HEK293 (cell line): ENCODE results near the gene DYNLL2.
"Not testable (repeated sequence)": the region's sequence is repeated elsewhere in the genome, so short reads cannot be mapped to it uniquely, and the experiment has no call there.

Experiments used
- CTCF ChIA-PET: fragments of 350-600 bp; formaldehyde crosslinking; extraction: SDS; loops from one replicate; lab custom pipeline; 2021; ENCODE audit warnings: antibody characterized with exemption; lab: Yijun Ruan, JAX
- POLR2A ChIA-PET: fragments of 300-600 bp; formaldehyde crosslinking; extraction: SDS; loops from one replicate; lab custom pipeline; 2020; ENCODE audit warnings: antibody characterized with exemption, inconsistent platforms; lab: Yijun Ruan, JAX
- H3K27ac ChIP-seq: fragments of 200-500 bp; sonication (Bioruptor generic); 2 replicates; pipeline ENCODE4 v1.5.1; 2014; ENCODE audit warnings: low read depth, low read length, control low read depth, inconsistent platforms; ENCODE audit errors: extremely low read depth
- H3K36me3 ChIP-seq, 2 experiments: fragments of 200-500 bp in 1 of 2; sonication (Bioruptor generic) in 1 of 2; 1 replicate in 1 of 2; 2 replicates in 1 of 2; pipeline ENCODE4 v1.5.1; 2014 to 2017; ENCODE audit warnings: inconsistent platforms in 2 of 2, low read length in 2 of 2; ENCODE audit not compliant: control insufficient read depth in 2 of 2, insufficient read depth in 1 of 2
- H3K4me1 ChIP-seq: fragments of 200-500 bp; sonication (Bioruptor generic); 2 replicates; pipeline ENCODE4 v1.5.1; 2014; ENCODE audit warnings: mild to moderate bottlenecking, low read length, inconsistent platforms; ENCODE audit not compliant: control insufficient read depth, insufficient read depth
- H3K4me3 ChIP-seq: 2 replicates; pipeline ENCODE4 v1.5.1; 2011; ENCODE audit warnings: low read depth, mild to moderate bottlenecking, control low read depth, low read length, moderate library complexity
- H3K9me3 ChIP-seq: fragments of 200-500 bp; sonication (Bioruptor generic); 2 replicates; pipeline ENCODE4 v1.5.1; 2014; ENCODE audit warnings: low read depth, low read length, inconsistent platforms; ENCODE audit not compliant: control insufficient read depth, insufficient read depth
- GFI1B ChIP-seq: fragments of 450-650 bp; formaldehyde crosslinking; IDR thresholded peaks from 2 replicates; pipeline ENCODE4 v1.5.1; 2016; ENCODE audit warnings: missing biosample characterization, missing genetic modification characterization
- REPIN1 ChIP-seq: fragments of 450-650 bp; formaldehyde crosslinking; IDR thresholded peaks from 2 replicates; pipeline ENCODE4 v1.5.1; 2017; ENCODE audit warnings: missing biosample characterization, missing genetic modification characterization, low read depth
- YY1 ChIP-seq: fragments of 450-650 bp; formaldehyde crosslinking; IDR thresholded peaks from 2 replicates; pipeline ENCODE4 v1.5.1; 2018; ENCODE audit warnings: missing biosample characterization, missing genetic modification characterization
- ZBTB6 ChIP-seq: fragments of 450-650 bp; formaldehyde crosslinking; IDR thresholded peaks from 2 replicates; pipeline ENCODE4 v1.5.1; 2017; ENCODE audit warnings: missing biosample characterization, missing genetic modification characterization
- ZNF155 ChIP-seq: fragments of 450-650 bp; formaldehyde crosslinking; IDR thresholded peaks from 2 replicates; pipeline ENCODE4 v1.5.1; 2016; ENCODE audit warnings: missing biosample characterization, missing genetic modification characterization
- ZNF184 ChIP-seq: fragments of 450-650 bp; IDR thresholded peaks from 2 replicates; pipeline ENCODE4 v1.5.1; 2018; ENCODE audit warnings: missing biosample characterization, mild to moderate bottlenecking, missing genetic modification characterization
- ZNF335 ChIP-seq: fragments of 450-650 bp; formaldehyde crosslinking; conservative IDR thresholded peaks from 2 replicates; pipeline ENCODE4 v1.5.1; 2016; ENCODE audit warnings: missing biosample characterization, missing genetic modification characterization
- ZNF354C ChIP-seq: fragments of 450-650 bp; formaldehyde crosslinking; IDR thresholded peaks from 2 replicates; pipeline ENCODE4 v1.5.1; 2016; ENCODE audit warnings: missing biosample characterization, missing genetic modification characterization, low read depth, borderline replicate concordance
- ZNF366 ChIP-seq: fragments of 450-650 bp; formaldehyde crosslinking; conservative IDR thresholded peaks from 2 replicates; pipeline ENCODE4 v1.5.1; 2016; ENCODE audit warnings: missing biosample characterization, missing genetic modification characterization
- ZNF404 ChIP-seq: fragments of 450-650 bp; formaldehyde crosslinking; IDR thresholded peaks from 2 replicates; pipeline ENCODE4 v1.5.1; 2017; ENCODE audit warnings: missing biosample characterization, missing genetic modification characterization
- ZNF48 ChIP-seq: fragments of 450-650 bp; formaldehyde crosslinking; IDR thresholded peaks from 2 replicates; pipeline ENCODE4 v1.5.1; 2016; ENCODE audit warnings: missing biosample characterization, missing genetic modification characterization
- ZNF521 ChIP-seq: fragments of 450-650 bp; formaldehyde crosslinking; IDR thresholded peaks from 2 replicates; pipeline ENCODE4 v1.5.1; 2017; ENCODE audit warnings: missing biosample characterization, mild to moderate bottlenecking, missing genetic modification characterization
- ZNF654 ChIP-seq: fragments of 450-650 bp; formaldehyde crosslinking; IDR thresholded peaks from 2 replicates; pipeline ENCODE4 v1.5.1; 2016; ENCODE audit warnings: low read depth, missing biosample characterization, missing genetic modification characterization
- TF ChIP-seq, protein P1 (sequence below): fragments of 450-650 bp; formaldehyde crosslinking; IDR thresholded peaks from 2 replicates; pipeline ENCODE4 v1.5.1; 2016; ENCODE audit warnings: missing biosample characterization, missing genetic modification characterization
- TF ChIP-seq, protein P2 (sequence below): fragments of 450-650 bp; formaldehyde crosslinking; optimal IDR thresholded peaks from 2 replicates; pipeline ENCODE3; 2016; ENCODE audit warnings: missing biosample characterization, mild to moderate bottlenecking, missing genetic modification characterization

DYNLL2 gene

GRCh38 chr17:58043221-58044181 lies 39.7 kb upstream of the DYNLL2 start (continued):
- TF ChIP-seq ZNF48 (tag by site-specific recombination), result no peak
- TF ChIP-seq ZNF654, result no peak
- TF ChIP-seq REPIN1 (tag by site-specific recombination), result no peak
- TF ChIP-seq, protein P1, sequence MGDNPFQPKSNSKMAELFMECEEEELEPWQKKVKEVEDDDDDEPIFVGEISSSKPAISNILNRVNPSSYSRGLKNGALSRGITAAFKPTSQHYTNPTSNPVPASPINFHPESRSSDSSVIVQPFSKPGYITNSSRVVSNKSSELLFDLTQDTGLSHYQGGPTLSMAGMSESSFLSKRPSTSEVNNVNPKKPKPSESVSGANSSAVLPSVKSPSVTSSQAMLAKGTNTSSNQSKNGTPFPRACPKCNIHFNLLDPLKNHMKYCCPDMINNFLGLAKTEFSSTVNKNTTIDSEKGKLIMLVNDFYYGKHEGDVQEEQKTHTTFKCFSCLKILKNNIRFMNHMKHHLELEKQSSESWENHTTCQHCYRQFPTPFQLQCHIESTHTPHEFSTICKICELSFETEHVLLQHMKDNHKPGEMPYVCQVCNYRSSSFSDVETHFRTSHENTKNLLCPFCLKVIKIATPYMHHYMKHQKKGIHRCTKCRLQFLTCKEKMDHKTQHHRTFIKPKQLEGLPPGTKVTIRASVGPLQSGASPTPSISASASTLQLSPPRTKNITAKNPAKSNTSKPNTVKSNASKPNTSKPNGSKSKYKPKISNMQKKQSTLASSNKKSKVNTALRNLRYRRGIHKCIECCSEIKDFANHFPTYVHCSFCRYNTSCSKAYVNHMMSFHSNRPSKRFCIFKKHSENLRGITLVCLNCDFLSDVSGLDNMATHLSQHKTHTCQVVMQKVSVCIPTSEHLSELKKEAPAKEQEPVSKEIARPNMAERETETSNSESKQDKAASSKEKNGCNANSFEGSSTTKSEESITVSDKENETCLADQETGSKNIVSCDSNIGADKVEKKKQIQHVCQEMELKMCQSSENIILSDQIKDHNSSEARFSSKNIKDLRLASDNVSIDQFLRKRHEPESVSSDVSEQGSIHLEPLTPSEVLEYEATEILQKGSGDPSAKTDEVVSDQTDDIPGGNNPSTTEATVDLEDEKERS (tag by site-specific recombination), result no peak
- TF ChIP-seq, protein P2, sequence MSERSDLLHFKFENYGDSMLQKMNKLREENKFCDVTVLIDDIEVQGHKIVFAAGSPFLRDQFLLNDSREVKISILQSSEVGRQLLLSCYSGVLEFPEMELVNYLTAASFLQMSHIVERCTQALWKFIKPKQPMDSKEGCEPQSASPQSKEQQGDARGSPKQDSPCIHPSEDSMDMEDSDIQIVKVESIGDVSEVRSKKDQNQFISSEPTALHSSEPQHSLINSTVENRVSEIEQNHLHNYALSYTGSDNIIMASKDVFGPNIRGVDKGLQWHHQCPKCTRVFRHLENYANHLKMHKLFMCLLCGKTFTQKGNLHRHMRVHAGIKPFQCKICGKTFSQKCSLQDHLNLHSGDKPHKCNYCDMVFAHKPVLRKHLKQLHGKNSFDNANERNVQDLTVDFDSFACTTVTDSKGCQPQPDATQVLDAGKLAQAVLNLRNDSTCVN (tag by site-specific recombination), result no peak
- no peak for TF ChIP-seq ZNF366 (tag by site-specific recombination)
- no peak for TF ChIP-seq GFI1B (tag by site-specific recombination)
- no peak for TF ChIP-seq ZNF184 (tag by site-specific recombination)
- TF ChIP-seq ZNF155 (tag by site-specific recombination), result no peak
- TF ChIP-seq ZNF335 (tag by site-specific recombination), result no peak
- no peak for TF ChIP-seq ZNF521 (tag by site-specific recombination)
- TF ChIP-seq ZNF354C (tag by site-specific recombination), result no peak
- TF ChIP-seq ZBTB6 (tag by site-specific recombination), result no peak
- TF ChIP-seq YY1 (tag by site-specific recombination), result no peak
- no peak for TF ChIP-seq ZNF404 (tag by site-specific recombination)

DNA sequence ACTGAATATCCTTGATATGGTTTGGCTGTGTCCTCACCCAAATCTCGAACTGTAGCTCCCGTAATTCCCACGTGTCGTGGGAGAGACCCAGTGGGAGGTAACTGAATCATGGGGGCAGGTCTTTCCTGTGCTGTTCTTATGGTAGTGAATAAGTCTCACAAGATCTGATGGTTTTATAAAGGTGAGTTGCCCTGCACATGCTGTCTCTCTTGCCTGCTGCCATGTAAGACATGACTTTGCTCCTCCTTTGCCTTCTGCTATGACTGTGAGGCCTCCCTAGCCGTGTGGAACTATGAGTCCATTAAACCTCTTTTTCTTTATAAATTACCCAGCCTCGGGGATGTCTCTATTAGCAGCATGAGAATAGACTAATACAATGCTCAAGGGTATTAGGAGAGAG lies 39.0 kb upstream of the DYNLL2 start:
- H3K4me1 ChIP-seq, H3K4me3 ChIP-seq, H3K9me3 ChIP-seq, H3K27ac ChIP-seq, H3K36me3 ChIP-seq: not testable (repeated sequence)
- CTCF ChIA-PET, result interaction anchor here (0.5 kb wide), 1 partner anchor 45 kb away, joined by 3 read pairs; no protein-coding TSS in a partner anchor
- POLR2A ChIA-PET, result interaction anchor here (0.5 to 0.6 kb wide), 2 partner anchors 48 to 170 kb away, joined by 3 to 4 read pairs; no protein-coding TSS in a partner anchor
